ENCODE measurements around the gene RHPN2. TPM values are rescaled to one million over a fixed set of nuclear protein-coding genes. Genes with fewer than 3 reads are reported as not detected.
A peak's percentile ranks its signal among the peaks of the same experiment; 100 is the strongest.
"Not testable (repeated sequence)": the region's sequence is repeated elsewhere in the genome, so short reads cannot be mapped to it uniquely, and the experiment has no call there.

The RHPN2 gene
- total RNA-seq, 2 donors from 2014 or later, result 2.3 TPM

DNA sequence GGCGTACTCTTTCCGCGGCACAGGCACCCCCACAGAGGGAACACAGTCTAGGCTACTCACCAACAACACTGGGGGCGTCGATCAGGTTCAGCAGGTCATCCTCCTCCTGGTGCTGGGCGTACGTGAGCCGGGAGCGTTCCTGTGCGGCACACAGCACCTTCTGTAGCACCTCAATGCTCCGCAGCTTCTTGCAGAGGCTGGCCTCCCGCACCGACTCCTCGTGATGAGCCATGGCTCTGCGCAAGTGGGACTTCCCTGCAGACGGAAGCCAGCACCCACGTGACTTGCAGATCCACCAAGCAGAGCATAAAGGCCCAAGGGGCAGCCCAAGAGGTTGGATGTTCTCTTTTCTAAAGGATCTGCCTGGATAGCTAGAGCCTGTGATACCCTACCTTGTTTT lies 68.7 kb downstream of the RHPN2 start:
- H3K9me3 Mint-ChIP-seq; ATAC-seq (replicated peaks); H3K27me3 Mint-ChIP-seq; H3K27ac Mint-ChIP-seq; H3K4me3 Mint-ChIP-seq; H3K36me3 Mint-ChIP-seq (ENCODE audit: low read depth): not testable (repeated sequence)
- peaks cover 11% of the 10 kb centered on the region for H3K4me1 Mint-ChIP-seq

GRCh38 chr19:32988724-32989123 lies 76.0 kb downstream of the RHPN2 start:
- ATAC-seq (replicated peaks), result no peak
- H3K4me3 Mint-ChIP-seq, result no peak overlapping the region
- no peaks in the 10 kb centered on the region for H3K4me1 Mint-ChIP-seq
- no peaks in the 10 kb centered on the region for H3K9me3 Mint-ChIP-seq
- H3K36me3 Mint-ChIP-seq (ENCODE audit: low read depth), result no peaks in the 10 kb centered on the region
- peak overlapping the region; percentile 45 for H3K27ac Mint-ChIP-seq
- no peaks in the 10 kb centered on the region for H3K27me3 Mint-ChIP-seq

DNA sequence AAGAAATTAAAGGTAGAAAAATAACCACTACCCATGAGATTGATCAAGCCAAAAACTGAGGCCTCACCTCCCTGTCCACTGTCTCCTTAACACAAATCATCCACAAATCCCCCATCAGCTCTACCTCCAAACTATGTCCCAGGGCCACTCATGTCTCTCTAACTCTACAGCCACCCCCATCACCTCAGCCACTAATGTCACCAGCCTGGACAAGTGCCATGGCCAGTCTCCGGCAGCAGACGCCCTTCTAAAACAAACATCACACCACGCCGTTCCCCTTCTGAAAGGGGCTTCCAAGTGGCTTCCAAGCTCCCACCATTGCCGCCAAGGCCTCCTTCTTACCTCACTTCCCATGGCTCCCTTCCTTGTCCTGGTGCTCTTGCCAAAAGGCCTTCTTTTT lies 76.4 kb downstream of the RHPN2 start:
- peak overlapping the region; percentile 45 for H3K27ac Mint-ChIP-seq
- H3K36me3 Mint-ChIP-seq (ENCODE audit: low read depth); ATAC-seq (replicated peaks); H3K4me3 Mint-ChIP-seq; H3K27me3 Mint-ChIP-seq; H3K9me3 Mint-ChIP-seq; H3K4me1 Mint-ChIP-seq: not testable (repeated sequence)

DNA sequence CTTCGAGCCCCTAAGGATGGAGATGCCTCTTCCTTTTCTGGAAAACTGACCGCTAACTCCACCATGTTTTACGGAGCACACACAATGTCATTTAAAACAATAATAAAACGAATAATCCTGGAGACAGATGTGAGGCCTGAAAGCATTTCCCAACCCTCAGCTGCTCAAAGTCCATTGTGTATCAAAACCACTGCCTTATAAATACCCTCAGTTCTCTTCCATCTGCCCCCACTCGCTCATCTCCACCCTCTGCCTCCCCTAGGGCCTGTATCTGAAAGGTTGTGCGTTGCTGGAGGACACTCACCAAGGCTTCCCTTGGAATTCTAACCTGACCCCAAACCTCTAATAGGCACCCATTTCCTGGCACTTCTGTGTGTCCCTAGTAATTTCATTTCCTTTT lies 82.2 kb downstream of the RHPN2 start:
- not testable (repeated sequence) for H3K9me3 Mint-ChIP-seq; H3K4me3 Mint-ChIP-seq; H3K27me3 Mint-ChIP-seq; ATAC-seq (replicated peaks); H3K27ac Mint-ChIP-seq; H3K36me3 Mint-ChIP-seq (ENCODE audit: low read depth); H3K4me1 Mint-ChIP-seq

DNA sequence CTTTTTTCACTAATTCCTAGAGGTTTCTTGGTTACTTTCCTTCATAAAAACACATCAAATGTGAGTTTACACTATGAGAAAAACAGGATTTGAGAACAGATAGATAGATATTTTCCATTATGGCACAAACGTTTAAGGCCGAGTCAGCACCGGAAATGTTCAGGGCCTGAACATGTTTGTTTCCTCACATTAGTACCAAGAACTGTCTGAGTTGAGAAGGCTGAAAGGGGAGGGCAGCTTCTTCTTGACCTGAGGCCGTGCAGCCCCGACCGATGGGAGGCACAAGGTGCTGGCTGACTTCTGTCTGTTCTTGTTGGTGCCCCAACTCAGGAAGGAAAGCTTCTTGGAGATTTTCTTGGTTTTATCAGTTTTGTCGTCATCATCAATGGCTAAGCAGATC lies 84.9 kb downstream of the RHPN2 start:
- not testable (repeated sequence) for H3K27me3 Mint-ChIP-seq; H3K4me1 Mint-ChIP-seq; H3K9me3 Mint-ChIP-seq; H3K4me3 Mint-ChIP-seq; H3K27ac Mint-ChIP-seq; ATAC-seq (replicated peaks)
- H3K36me3 Mint-ChIP-seq (ENCODE audit: low read depth), result peaks cover 18% of the 10 kb centered on the region

GRCh38 chr19:32977813-32978212 lies 86.9 kb downstream of the RHPN2 start:
- peaks cover 18% of the 10 kb centered on the region for H3K36me3 Mint-ChIP-seq (ENCODE audit: low read depth)
- H3K4me3 Mint-ChIP-seq; H3K27ac Mint-ChIP-seq; H3K27me3 Mint-ChIP-seq; H3K4me1 Mint-ChIP-seq; H3K9me3 Mint-ChIP-seq; ATAC-seq (replicated peaks): not testable (repeated sequence)

- Mint-ChIP-seq H3K27ac (no peak overlapping the region), H3K36me3 (ENCODE audit: low read depth) (peaks cover 18% of the 10 kb centered on the region), H3K9me3 (no peaks in the 10 kb centered on the region), H3K27me3 (no peaks in the 10 kb centered on the region), H3K4me3 (no peak overlapping the region), H3K4me1 (no peaks in the 10 kb centered on the region)
- no peak for ATAC-seq (replicated peaks)
These were observed 87.4 kb downstream of the RHPN2 start for GRCh38 chr19:32977280-32977679.

GRCh38 chr19:32976223-32976805 lies 88.4 kb downstream of the RHPN2 start:
- peaks cover 26% of the 10 kb centered on the region for H3K36me3 Mint-ChIP-seq (ENCODE audit: low read depth)
- no peaks in the 10 kb centered on the region for H3K27me3 Mint-ChIP-seq
- ATAC-seq (replicated peaks), result no peak
- H3K9me3 Mint-ChIP-seq, result no peaks in the 10 kb centered on the region
- H3K27ac Mint-ChIP-seq, result no peak overlapping the region
- H3K4me1 Mint-ChIP-seq, result no peaks in the 10 kb centered on the region
- no peak overlapping the region for H3K4me3 Mint-ChIP-seq

DNA sequence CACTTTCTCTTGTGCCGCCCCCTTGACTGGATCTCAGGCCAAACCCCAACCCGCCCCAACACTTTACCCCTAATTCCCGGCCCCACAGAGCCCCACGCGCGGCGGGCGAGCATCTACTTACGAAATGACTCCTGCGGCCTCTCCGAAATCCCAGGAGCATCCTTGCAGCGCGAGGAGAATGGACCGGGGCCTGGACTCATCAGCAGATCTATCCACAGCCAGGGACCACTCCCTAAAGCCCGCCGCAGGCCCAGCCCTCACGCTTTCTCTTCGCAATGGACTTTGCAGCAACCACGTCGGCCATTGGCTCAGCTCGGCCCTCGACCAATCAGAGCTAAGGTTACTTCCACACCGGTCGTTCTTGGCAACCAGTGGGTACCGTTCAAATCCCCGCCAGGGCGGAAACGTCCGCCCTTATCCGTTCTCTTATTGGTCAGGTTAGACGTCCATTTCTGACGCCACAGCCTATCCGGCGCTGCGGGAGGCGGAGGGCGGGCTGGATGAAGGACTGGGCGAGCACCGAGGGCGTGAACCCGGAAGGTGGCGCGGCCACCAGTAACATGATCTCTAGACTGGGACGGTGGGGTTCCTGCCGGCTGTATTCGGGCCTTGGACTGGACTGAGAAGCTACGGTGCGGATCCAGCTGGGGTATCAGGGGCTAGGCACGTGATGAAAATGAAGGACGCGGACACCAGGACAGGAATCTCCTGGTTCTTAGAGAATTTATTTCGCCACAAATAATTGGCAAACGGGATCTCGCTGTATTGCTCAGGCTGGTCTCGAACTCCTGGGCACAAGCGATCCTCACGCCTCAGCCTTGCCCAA lies 92.8 kb downstream of the RHPN2 start, which contains the start of the genes CEP89 and FAAP24:
Gene CEP89, minus strand, starts transcription at position 244 of the 826 bp plus-strand sequence. Its CDS starts 84 bp downstream, at position 160.
Gene FAAP24, plus strand, starts transcription at position 528 of the 826 bp plus-strand sequence. CDS start 955 bp downstream, outside the sequence.
- H3K9me3 Mint-ChIP-seq, result no peaks in the 10 kb centered on the region
- ATAC-seq (replicated peaks), result peak; percentile 99
- H3K4me3 Mint-ChIP-seq, result peak within 1 kb of the TSS; percentile 91
- peaks cover 27% of the 10 kb centered on the region for H3K36me3 Mint-ChIP-seq (ENCODE audit: low read depth)
- peak within 1 kb of the TSS; percentile 92 for H3K27ac Mint-ChIP-seq
- H3K27me3 Mint-ChIP-seq, result no peaks in the 10 kb centered on the region
- peaks cover 5% of the 10 kb centered on the region for H3K4me1 Mint-ChIP-seq

DNA sequence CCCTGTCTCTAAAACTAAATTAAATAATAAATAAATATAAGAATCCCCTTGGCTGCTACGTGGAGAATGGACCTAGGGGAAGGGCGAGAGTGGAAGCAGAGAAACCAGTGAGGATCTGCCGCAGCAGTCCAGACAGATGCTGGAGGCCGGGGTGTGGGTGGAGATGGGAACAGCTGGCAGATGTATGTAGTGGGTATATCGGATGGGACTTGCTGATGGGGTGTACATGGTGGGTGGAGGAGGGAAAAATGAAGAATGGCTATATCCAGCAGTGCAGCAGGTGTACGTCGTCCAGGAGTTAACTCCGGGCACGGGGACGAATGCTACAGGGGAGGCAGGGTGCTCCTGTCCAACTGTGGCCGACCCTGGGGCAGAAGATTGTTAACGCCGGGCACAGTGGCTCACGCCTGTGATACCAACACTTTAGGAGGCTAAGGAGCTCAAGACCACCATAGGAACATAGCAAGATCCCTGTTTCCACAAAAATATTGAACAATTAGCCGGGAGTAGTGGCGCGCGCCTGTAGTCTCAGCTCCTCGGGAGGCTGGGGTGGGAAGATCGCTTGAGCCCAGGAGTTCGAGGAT lies 93.6 kb downstream of the RHPN2 start:
- H3K9me3 Mint-ChIP-seq, result no peaks in the 10 kb centered on the region
- H3K27ac Mint-ChIP-seq, result peak overlapping the region; percentile 92
- no peaks in the 10 kb centered on the region for H3K27me3 Mint-ChIP-seq
- H3K4me3 Mint-ChIP-seq, result peak overlapping the region; percentile 91
- peaks cover 20% of the 10 kb centered on the region for H3K36me3 Mint-ChIP-seq (ENCODE audit: low read depth)
- H3K4me1 Mint-ChIP-seq, result peaks cover 5% of the 10 kb centered on the region
- no peak for ATAC-seq (replicated peaks)

GRCh38 chr19:32969549-32969948 lies 95.1 kb downstream of the RHPN2 start:
- Mint-ChIP-seq H3K4me3 (no peak overlapping the region), H3K36me3 (ENCODE audit: low read depth) (peaks cover 16% of the 10 kb centered on the region), H3K4me1 (peaks cover 5% of the 10 kb centered on the region), H3K9me3 (no peaks in the 10 kb centered on the region), H3K27ac (no peak overlapping the region), H3K27me3 (no peaks in the 10 kb centered on the region)
- no peak for ATAC-seq (replicated peaks)

- Mint-ChIP-seq H3K27ac (no peak overlapping the region), H3K9me3 (no peaks in the 10 kb centered on the region), H3K4me1 (peaks cover 5% of the 10 kb centered on the region), H3K4me3 (no peak overlapping the region), H3K27me3 (no peaks in the 10 kb centered on the region), H3K36me3 (ENCODE audit: low read depth) (peaks cover 36% of the 10 kb centered on the region)
- ATAC-seq (replicated peaks), result no peak
These were observed 97.9 kb downstream of the RHPN2 start for GRCh38 chr19:32966750-32967149.

- H3K9me3 Mint-ChIP-seq, result no peaks in the 10 kb centered on the region
- H3K36me3 Mint-ChIP-seq (ENCODE audit: low read depth), result peaks cover 79% of the 10 kb centered on the region
- ATAC-seq (replicated peaks), result no peak
- no peak overlapping the region for H3K4me3 Mint-ChIP-seq
- no peaks in the 10 kb centered on the region for H3K27me3 Mint-ChIP-seq
- H3K27ac Mint-ChIP-seq, result no peak overlapping the region
- H3K4me1 Mint-ChIP-seq, result no peaks in the 10 kb centered on the region
These were observed 119.4 kb downstream of the RHPN2 start for GRCh38 chr19:32945260-32945659.

GRCh38 chr19:32941273-32941672 lies 123.4 kb downstream of the RHPN2 start:
- not testable (repeated sequence) for H3K9me3 Mint-ChIP-seq; H3K4me3 Mint-ChIP-seq; H3K27ac Mint-ChIP-seq; ATAC-seq (replicated peaks); H3K4me1 Mint-ChIP-seq; H3K27me3 Mint-ChIP-seq
- peaks cover 61% of the 10 kb centered on the region for H3K36me3 Mint-ChIP-seq (ENCODE audit: low read depth)

GRCh38 chr19:32936065-32936464 lies 128.6 kb downstream of the RHPN2 start:
- ATAC-seq (replicated peaks), result no peak
- no peaks in the 10 kb centered on the region for H3K9me3 Mint-ChIP-seq

More at GRCh38 chr19:32936065-32936464, 128.6 kb downstream of the RHPN2 start:
- H3K4me3 Mint-ChIP-seq, result no peak overlapping the region
- H3K27me3 Mint-ChIP-seq, result no peaks in the 10 kb centered on the region
- peaks cover 47% of the 10 kb centered on the region for H3K36me3 Mint-ChIP-seq (ENCODE audit: low read depth)
- H3K4me1 Mint-ChIP-seq, result no peaks in the 10 kb centered on the region
- H3K27ac Mint-ChIP-seq, result no peak overlapping the region

Data from activated T-helper 17 cell treated with anti-CD3 and anti-CD28 coated beads, Interleukin-2, amount 50 U/mL, for 72 hours (primary cell).